ENCODE results near the gene OSBPL8.
"Not testable (repeated sequence)": the region's sequence is repeated elsewhere in the genome, so short reads cannot be mapped to it uniquely, and the experiment has no call there.

DNA sequence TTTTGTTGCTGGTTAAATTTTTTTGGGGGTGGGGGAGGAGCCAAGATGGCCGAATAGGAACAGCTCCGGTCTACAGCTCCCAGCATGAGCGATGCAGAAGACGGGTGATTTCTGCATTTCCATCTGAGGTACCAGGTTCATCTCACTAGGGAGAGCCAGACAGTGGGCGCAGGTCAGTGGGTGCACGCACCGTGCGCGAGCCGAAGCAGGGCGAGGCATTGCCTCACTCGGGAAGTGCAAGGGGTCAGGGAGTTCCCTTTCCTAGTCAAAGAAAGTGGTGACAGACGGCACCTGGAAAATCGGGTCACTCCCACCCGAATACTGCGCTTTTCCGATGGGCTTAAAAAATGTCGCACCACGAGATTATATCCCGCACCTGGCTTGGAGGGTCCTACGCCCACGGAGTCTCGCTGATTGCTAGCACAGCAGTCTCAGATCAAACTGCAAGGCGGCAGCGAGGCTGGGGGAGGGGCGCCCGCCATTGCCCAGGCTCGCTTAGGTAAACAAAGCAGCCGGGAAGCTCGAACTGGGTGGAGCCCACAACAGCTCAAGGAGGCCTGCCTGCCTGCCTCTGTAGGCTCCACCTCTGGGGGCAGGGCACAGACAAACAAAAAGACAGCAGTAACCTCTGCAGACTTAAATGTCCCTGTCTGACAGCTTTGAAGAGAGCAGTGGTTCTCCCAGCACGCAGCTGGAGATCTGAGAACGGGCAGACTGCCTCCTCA, 239.8 kb downstream of the OSBPL8 start:
- TF ChIP-seq EZH2 (IDR thresholded peaks at IDR 0.05; ENCODE audit: borderline replicate concordance, low read length): not testable (repeated sequence)
- TF ChIP-seq, protein P1, sequence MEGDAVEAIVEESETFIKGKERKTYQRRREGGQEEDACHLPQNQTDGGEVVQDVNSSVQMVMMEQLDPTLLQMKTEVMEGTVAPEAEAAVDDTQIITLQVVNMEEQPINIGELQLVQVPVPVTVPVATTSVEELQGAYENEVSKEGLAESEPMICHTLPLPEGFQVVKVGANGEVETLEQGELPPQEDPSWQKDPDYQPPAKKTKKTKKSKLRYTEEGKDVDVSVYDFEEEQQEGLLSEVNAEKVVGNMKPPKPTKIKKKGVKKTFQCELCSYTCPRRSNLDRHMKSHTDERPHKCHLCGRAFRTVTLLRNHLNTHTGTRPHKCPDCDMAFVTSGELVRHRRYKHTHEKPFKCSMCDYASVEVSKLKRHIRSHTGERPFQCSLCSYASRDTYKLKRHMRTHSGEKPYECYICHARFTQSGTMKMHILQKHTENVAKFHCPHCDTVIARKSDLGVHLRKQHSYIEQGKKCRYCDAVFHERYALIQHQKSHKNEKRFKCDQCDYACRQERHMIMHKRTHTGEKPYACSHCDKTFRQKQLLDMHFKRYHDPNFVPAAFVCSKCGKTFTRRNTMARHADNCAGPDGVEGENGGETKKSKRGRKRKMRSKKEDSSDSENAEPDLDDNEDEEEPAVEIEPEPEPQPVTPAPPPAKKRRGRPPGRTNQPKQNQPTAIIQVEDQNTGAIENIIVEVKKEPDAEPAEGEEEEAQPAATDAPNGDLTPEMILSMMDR (IDR thresholded peaks at IDR 0.05; ENCODE audit: low read length): not testable (repeated sequence)
